GM12864 (cell line): ENCODE measurements around the gene MTX1.
"Not testable (repeated sequence)": the region's sequence is repeated elsewhere in the genome, so short reads cannot be mapped to it uniquely, and the experiment has no call there.

Experiments used
- DNase-seq: peaks from one replicate; pipeline ENCODE4 v3.0.0-alpha.2; 2011; ENCODE audit warnings: low read depth
- H3K4me3 ChIP-seq: 2 replicates; pipeline ENCODE4 v1.5.1; 2011; ENCODE audit warnings: mild to moderate bottlenecking, low read depth, low read length, control low read depth
- CTCF ChIP-seq: IDR thresholded peaks from 2 replicates; pipeline ENCODE4 v1.5.1; 2011; ENCODE audit warnings: low read depth, mild to moderate bottlenecking, moderate library complexity, low read length, control low read depth, inconsistent platforms; ENCODE audit errors: missing control alignments

Gene MTX1, protein sequence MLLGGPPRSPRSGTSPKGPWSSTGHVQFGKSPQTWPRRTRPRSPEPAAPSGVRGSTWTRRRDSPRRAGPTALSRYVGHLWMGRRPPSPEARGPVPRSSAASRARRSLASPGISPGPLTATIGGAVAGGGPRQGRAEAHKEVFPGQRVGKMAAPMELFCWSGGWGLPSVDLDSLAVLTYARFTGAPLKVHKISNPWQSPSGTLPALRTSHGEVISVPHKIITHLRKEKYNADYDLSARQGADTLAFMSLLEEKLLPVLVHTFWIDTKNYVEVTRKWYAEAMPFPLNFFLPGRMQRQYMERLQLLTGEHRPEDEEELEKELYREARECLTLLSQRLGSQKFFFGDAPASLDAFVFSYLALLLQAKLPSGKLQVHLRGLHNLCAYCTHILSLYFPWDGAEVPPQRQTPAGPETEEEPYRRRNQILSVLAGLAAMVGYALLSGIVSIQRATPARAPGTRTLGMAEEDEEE

GRCh38 chr1:155208541-155209311, at the start of gene MTX1:
Gene MTX1 (plus strand): TSS chr1:155208695. CDS start chr1:155208805, 110 bp downstream.
- DNase-seq: no peak
- no peak for TF ChIP-seq CTCF
- H3K4me3 ChIP-seq: peak within 1 kb of the TSS; percentile 94

- no peak for DNase-seq
- TF ChIP-seq CTCF: no peak
- H3K4me3 ChIP-seq: no peak overlapping the region
These were observed 49.5 kb upstream of the MTX1 start for GRCh38 chr1:155158991-155159390.

- H3K4me3 ChIP-seq: no peak overlapping the region
- DNase-seq: no peak
- no peak for TF ChIP-seq CTCF
These were observed 48.4 kb upstream of the MTX1 start for GRCh38 chr1:155160128-155160527.

DNA sequence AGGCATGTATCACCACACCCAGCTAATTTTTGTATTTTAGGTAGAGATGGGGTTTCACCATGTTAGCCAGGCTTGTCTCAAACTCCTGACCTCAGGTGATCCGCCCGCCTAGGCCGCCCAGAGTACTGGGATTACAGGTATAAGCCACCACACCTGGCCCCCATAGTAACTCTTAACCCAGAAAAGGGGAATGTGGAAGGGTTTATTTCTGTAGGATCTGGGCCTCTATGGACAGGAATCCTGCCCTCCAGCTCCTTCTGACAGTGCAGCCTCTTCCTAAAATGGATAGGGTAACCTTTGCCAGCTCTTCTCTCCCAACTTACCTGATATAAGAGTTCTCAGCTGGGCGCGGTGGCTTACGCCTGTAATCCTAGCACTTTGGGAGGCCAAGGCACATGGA, 45.9 kb upstream of the MTX1 start:
- not testable (repeated sequence) for H3K4me3 ChIP-seq, DNase-seq

GRCh38 chr1:155163785-155164184, 44.7 kb upstream of the MTX1 start:
- H3K4me3 ChIP-seq, DNase-seq: not testable (repeated sequence)

- DNase-seq, H3K4me3 ChIP-seq: not testable (repeated sequence)
These were observed 43.9 kb upstream of the MTX1 start for GRCh38 chr1:155164625-155165024.

GRCh38 chr1:155166051-155166470, 42.4 kb upstream of the MTX1 start:
- TF ChIP-seq CTCF: no peak
- no peak for DNase-seq
- H3K4me3 ChIP-seq: no peak overlapping the region

GRCh38 chr1:155166471-155167165, 41.9 kb upstream of the MTX1 start:
- DNase-seq: no peak
- TF ChIP-seq CTCF: no peak
- H3K4me3 ChIP-seq: no peak overlapping the region
